NCI-H345 treated with DMSO at 0.1 percent for 48 hours (cell line): ENCODE data around the gene OCEL1.

Experiments used
- DNase-seq: peaks from one replicate; lab custom pipeline; 2025; ENCODE audit not compliant: unreplicated experiment; lab: John Stamatoyannopoulos, UW

The OCEL1 gene

DNA sequence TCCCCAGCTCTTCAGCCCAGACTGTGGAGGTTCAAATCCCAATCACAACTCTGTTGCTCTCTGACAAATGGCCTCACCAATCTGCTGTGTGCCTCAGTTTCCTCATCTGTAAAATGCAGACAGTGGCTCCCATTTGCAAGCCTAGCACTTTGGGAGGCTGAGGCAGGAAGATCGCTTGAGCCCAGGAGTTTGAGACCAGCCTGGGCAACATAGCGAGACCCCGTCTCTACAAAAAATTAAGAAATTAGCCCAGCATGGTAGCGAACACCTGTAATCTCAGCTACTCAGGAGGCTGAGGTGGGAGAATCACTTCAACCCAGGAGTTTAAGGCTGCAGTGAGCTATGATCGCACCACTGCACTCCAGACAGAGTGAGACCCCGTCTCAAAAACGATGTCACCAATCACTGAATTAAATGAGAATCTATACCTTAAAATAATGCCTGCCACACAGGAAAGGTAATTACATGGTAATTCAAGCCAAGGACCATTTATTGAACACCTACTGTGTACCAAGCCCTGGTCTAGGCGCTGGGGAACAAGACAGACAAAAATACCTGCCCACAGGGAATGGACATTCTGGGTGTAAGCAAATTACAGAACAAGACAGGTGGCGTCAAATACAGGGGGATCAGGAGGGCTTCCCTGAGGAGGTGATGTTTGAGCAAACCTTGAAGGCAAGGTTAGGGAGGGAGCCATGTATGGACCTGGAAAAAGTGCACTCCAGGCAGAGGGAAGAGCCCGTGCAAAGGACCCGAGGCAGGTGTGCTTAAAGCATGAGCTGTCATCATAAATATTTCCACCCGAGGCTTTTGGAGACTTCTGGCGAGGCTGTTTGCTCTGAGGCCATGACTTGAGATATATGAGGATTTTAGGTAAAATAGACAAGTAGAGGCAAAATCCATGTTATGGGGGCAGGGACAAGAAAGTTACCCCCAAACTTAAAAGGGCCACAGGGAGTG is 12.0 kb downstream of the OCEL1 start:
- DNase-seq = no peak

DNA sequence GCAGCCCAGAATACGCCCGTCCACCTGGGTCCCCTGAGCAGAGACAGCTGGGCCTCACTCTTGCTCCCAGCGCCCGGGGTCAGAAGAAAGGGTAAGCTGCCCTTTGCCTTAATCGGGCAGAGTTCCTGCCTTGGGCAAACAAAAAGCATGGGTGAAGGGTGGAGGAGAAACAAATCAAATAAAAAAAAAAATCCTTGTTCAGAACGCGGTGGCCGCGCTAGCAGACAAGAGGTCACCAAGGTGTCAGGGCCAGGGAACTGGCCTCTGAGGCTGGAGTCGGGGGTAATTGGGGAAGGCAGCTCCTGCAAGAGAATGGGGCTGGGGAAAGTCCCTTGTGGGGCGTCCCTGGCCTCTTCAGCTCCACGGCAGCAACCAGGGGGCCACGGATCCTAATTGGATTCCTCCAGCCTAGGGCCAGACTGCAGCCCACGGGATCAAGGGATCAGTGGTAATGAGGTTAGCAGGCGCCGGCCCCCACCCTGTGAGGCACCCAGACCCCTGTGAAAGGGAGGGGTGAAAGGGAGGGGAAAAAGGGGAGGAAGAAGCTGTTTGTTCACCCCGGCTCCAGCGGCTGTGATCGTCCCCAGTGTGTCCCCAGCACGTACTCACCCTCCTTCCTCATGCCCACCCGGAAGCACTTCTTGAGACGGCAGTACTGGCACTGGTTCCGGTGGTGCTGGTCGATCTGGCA is 14.2 kb downstream of the OCEL1 start:
- no peak for DNase-seq

DNA sequence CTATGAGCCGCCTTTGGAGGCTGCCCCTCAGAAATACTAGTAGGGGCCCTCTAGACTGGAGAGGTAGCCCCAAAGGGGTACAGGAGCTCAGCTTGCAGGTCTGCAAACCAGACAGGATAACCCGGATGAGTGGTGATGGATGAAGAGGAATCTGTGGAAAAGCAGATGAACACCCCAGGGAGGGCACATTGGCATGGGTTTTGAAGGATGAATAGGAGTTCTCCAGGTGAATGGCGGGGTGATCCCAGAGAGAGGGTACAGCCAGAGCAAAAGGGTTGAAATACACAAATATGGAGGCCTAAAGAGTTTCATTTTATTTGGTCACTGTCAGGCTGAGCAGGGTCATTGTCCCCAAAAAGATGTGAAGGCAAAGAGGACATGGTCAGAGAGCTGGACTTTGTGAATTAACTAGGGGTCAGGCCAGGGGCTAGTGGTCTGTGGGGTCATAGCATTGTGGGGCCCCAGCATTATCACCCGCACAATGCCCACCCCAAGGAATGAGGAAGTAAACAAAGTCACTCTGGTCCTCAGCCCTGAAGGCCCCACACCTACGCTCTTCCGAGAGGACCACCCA is 14.9 kb downstream of the OCEL1 start:
- no peak for DNase-seq

DNA sequence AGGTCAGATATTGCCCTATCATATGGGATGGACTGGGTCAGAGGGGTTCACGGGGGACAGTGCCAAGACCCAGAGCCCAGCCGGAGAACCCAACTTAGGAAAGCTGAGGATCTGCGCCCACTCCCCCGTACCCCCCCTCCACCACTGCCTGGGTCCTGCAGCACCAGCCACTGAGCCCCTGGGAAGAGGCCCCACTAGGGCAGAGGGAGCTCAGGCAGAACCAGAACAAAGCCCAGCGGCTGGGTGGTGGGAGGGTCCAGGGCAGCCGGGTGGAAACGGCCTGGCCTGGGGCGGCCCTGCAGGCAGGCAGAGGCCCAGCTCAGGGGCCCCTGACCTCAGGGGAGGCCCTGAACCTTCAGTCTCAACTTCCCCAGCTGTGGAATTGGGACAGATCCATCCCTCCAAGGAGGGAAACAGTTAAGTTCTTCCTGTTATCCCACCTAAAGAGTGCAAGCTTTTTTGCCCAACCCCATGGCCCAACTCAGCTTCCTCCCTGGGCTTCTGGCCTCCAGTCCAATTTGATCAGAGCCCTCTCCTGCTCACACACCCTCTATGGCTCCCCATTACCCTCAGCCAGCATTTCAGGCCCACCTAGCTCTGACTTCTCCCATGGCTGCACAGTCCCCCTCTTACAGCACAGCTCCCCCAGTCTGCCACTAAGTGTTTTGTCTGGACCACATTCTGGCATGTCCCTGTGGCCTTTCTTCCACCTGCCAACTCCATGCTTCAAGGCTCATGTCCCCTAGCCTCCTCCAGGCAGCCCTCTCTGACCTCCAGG is 16.6 kb downstream of the OCEL1 start:
- DNase-seq = no peak

DNA sequence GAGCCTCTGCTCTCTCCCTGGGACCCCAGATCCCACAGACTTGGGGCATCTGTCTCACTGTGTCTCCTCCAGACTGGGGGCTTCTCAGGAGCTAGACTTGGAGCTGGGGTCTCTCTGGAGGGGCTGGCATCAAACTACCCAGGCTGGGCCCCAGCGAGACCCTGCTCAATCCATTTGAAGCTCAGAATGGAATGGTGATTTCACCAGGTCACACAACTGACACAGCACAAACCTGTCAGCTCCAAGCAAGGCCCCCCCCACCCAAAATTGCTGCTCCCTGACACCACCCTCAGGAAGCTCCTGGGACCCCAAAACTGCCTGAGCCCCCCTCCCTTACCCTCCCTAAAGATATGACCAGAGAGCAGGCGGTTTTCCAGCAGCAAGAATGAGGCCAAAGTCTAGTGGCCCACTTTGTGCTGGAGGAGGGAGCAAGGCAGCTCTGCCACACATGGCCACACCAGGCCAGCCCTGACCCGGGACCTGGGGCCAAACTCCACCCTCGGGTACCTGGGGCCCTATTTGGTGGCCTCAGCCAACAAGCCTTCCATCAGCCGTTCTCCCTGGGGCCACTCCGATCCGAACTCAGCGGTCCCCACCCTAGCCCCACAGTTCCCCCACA is 17.3 kb downstream of the OCEL1 start:
- DNase-seq = no peak

DNA sequence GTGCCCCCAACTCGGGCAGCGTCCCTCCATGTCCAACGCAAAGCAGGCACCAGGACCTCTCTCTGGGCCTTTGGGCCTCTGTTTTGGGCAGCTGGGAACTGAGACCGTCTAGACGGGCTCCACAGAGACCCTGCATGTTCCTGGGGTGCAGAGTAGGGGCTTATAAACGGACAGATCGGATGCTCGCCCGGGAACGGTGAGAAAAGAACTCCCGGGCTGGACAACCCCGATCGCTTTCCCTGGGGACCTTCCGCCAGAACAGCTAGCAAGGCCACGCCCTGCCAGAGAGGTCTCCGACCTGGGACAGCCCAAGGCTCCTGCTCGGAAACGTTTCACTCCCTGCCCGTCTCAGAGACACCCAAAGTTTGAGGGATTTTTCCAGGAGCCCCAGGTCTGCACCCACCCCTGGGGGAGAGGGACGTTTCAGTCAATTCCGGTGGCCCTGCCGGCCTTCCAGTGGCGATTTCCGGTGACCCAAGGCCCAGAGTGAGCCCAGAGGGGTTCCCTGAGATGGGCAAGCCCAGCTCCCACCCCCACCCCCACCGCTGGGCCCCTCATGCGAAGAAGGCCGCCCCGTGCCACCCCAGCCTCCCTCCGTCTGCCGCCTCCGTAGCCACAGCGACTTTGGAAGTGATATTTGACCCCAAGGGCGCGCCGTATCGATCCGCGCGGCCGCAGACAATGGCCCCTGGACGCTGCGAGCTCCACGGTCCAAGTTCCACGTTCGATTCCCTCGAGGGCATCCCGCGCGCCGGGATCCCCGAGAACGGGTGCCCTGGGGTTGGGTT is 18.0 kb downstream of the OCEL1 start:
- DNase-seq = no peak

DNA sequence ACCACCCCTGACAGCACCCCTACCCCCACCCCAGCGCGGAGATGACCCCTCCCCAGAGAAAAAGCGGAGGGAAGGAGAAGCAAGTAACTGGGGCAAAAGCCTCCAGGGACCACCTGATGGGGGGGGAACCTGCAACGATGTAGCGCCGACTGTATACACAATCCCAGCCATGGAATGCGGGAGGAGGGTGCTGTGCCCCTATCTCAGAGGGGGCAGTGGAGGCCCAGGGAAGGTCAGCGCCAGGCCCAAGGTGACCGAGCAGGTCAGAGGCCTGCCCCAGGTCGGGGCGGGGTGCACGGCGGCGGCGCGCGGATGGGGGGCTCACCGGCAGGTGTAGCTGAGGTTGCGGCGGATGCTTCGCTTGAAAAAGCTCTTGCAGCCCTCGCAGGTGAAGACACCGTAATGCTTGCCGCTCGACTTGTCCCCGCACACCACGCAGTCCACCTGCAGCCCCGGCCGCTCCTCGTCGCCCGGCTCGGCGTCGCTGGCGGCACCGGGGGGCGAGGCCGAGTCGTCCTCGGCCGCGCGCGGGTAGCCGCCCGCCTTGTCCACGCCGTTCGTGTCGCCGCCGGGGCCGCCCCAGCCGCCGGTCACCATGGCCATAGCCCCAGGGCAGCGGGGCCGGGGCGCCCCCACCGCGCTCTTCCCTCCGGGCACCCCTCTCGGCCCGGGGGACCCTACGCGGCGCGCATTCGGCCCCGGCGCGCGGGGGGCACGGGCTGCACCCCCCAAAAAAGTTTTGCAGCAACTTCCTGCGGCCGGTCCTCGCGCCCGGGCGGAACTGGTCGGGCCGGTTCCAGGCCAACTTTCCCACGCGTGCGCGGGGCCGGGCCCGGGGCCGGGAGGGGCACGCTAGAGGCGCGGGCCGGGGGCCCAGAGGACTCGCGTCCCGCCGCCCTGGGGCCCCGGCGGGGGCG is 18.9 kb downstream of the OCEL1 start:
- DNase-seq = no peak

DNA sequence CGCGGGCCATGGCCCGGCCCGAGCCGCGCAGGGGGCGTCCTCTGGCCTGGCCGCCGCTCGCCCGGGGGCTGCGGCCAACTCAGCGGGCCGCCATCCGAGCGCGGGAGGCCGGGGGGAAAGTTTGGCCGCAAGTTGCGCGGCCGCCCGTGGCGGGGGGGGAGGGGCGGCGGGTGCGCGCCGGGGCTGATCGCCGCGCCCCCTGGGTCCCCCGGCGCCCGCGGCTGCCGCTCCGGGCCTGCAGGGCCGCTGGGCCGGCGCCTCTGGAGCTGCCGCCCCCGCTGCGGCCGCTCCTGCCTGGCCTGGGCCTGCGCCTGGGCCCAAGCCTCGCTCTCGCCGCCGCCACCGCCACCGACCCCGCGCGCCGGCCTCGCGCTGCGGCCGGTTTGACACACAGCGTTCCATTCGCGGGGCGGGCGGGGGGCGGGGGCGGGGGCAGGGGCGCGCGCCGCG is 19.5 kb downstream of the OCEL1 start, which contains the start of gene NR2F6:
Gene NR2F6, minus strand, starts transcription at position 385 of the 450 bp plus-strand sequence. CDS start 699 bp downstream, outside the sequence.
- no peak for DNase-seq

DNA sequence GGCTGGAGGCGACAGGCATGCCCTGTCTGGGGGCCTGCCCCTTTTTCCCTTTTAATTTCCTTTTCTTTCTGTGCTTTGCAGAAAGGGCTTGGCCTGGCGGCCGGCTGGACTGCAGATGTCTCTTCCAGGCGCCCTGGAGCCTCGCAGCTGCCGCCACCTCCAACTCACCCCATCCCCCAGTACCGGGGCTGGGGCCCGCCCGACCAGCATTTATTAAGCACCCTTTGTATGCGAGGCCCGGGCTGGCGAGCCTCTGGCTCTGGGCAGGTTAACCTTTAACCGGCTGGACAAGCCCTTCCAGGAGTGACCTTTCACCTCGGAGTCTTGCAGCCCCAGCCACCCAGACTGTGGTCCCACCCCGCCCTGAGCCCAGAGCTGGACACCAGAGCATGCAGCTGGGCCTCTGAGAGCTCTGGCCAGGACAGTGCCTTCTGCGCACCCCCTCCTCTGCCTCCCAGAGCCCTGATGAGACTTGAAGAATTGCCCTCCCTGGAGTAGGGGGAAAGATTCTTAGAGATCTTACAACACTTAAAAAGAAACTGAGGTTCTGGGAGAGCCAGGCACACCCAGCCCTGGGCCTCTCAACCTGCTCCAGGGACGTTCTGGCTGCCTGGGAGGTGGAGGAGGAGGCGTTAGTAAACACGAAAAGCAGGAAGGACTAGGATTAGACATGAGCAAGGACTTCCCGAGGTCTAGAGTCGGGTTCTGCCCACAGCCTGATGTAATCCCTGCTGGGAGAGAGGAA is 20.8 kb downstream of the OCEL1 start:
- DNase-seq = no peak

DNA sequence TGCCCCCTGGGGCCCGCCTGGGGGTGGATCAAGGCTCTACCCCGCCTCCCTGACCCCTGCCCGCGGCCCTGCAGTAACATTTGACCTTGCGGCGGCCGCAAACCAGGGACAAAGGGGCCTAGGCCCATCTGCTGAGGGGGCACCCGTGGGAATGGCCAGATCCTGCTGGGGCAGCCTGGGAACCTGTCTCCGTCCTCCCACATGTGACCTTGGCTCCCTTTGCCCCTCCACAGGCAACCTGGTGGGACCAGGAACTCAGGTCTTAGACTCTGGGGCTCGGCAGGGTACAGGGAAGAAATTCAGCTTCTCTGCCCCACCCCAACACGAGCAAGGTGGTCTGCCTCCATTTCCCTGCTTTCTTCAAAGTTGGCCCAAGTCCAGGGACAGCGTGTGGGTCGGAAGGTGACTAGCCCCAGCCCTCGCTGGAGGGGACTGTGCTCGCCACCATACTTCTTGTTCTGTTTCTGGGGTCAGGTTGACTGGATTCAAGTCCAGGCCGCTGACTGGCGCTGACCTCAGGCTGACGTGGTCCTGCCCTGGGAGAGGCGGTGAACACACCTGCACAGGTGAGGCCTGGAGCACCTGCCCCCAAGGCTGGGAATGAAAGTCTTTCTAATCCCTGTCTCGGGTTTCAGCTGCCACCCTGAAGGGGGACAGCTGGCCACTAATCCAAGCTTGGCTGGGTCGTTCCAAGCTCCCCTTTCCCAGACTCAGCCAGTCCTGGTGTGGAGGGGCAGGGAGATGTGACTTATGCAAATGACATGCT is 22.2 kb downstream of the OCEL1 start:
- DNase-seq = no peak

DNA sequence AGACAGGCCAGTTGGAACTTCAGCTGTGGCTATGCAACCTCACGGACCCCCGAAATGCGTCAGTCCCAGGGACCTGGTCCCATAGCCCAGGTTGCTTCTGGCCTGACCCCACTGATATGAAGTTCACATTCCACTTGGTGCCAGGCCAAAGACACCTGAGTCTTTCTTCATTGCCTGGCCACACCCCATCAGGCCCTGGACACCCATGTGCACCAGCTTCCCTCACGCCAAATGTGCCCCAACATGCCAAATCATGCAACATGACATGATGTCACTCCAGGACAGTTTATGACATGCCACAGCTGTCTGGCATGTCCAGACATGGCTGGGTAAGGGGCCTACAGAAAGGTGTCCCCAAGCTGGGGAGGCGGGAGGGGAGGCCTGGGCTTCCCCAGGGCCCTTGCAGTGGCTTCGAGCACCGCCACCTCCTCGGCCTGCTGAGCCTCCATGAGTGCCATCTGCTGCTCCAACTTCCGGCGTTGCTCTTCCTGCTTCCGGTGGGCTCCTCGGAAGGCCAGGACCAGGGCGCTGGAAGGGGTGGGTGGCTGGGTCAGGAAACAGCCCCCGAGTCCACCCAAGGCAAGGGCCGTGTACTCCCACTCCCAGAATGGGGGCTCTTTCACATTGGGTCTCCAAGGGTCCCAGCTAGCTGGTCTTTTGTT is 24.0 kb downstream of the OCEL1 start:
- no peak for DNase-seq

DNA sequence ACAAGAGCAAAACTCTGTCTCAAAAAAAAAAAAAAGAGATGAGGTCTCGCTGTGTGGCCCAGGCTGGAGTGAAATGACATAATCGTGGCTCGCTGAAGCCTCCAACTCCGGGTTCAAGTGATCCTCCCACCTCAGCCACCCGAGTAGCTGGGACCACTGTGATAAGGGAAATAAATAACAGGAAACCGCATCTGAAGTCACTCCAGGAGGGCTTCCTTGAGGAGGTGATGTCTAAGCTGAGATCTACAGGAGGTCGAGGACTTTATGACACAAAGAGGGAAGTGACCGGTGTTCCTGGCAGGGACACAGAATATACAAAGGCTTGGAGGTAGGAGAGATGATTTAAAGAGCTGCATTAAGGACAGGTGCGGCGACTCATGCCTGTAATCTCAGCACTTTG is 28.6 kb downstream of the OCEL1 start:
- no peak for DNase-seq

DNA sequence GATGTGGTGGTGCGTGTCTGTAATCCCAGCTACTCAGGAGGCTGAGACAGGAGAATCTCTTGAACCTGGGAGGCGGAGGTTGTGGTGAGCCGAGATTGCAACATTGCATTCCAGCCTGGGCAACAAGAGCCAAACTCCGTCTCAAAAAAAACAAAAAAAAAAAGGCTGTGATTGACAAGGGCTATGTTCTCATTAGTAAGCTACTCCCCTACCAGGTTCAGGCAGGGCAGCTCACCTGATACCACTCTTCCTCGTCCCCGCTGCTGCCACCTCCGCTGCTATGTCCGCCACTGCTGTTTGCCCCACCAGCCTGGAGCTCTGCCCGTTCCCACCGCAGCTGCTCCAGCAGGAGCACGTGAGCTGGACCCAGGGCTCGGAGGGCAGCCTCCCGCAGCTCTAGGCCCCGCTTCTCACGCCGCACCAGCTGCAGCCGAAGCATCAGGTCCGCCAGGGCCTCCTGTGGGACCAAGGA is 29.2 kb downstream of the OCEL1 start:
- no peak for DNase-seq

DNA sequence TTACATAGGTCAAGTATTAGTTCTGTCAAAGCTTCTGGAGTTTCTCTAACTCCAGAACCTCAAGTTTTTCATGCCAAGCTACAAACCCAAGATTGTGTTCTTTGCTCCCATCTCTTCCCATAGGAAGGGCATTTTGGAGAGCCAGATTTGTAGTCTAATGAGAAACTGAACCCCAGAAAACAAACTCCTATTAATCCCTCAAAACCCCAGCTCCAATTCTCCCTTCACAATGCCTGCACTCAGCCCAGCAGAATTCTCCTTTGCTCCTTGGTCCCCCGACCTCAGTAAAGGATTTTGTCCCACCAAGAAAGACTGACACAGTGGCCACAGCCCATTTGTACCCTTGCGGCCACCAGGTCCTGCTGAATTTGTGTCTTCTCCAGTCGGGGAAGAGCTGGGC is 30.1 kb downstream of the OCEL1 start:
- DNase-seq = no peak

DNA sequence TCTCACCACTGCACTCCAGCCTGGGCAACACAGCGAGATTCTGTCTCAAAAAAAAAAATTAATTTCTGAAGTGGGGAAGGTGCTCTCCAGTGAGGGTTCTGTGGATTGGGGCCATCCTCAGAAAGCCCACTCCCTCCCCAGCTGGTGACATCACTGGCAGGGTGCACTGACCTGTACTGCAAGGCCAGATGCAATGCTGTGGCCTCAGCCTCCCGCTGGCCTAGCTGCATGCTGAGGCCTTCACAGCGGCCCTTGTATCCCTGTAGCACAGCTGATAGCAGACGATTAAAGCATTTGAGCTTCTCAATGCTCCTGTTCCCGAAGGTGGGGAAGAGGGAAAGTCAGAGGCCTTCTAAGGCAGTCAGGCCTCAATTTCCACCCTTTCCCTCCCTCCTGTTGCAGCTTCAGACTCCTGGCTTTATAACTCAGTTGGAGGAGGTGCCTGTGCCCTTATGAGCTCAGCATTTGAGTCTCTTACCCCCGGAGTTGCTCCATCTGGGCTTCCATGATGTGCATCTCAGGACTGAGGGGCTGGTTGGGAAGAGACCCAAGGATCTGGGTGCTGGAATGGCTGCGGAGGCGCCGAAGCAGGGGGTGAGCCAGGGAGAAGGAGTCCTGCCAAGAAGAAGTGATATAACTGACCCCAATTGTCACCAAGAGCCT is 33.2 kb downstream of the OCEL1 start:
- no peak for DNase-seq

DNA sequence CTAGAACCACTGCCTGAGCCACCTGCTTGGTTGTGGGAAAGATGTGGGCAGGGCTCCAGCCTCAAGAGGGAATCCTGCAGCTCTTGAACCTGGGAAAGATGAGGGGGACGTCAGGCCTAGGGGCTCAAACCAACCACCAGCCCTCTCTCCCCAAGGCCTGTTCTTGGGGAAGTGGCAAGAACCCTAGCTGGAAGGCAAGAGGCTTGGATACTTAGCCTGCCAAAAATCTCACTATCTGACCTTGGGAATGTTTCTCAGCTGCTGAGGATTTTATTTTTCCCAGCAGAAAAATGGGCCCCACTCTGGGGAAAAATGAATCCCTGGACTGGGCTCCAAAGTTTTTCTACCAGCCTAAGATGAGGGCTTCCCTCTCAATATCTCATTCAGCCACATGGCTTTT is 33.9 kb downstream of the OCEL1 start:
- no peak for DNase-seq
